Neural cell (in vitro differentiated cells): Measurements from ENCODE around the gene ELFN1. TPM values are rescaled to one million over a fixed set of nuclear protein-coding genes. Genes with fewer than 3 reads are reported as not detected.

Experiments used
- H2AFZ ChIP-seq: fragments of 200-600, 300-800 bp; sonication (generic), shearing (Covaris generic); 2 replicates; pipeline ENCODE4 v1.6.0; 2014; ENCODE audit warnings: low read depth, mild to moderate bottlenecking, antibody characterized with exemption, low read length, moderate library complexity
- H3F3A ChIP-seq: fragments of 200-600 bp; shearing (Covaris generic); 2 replicates; pipeline ENCODE4 v1.6.1; 2016; ENCODE audit warnings: mild to moderate bottlenecking, moderate library complexity, mixed read lengths, antibody characterized with exemption, low read length; ENCODE audit not compliant: insufficient read depth, poor library complexity, severe bottlenecking
- H3K27ac ChIP-seq: fragments of 200-600, 300-800 bp; sonication (generic), shearing (Covaris generic); 2 replicates; pipeline ENCODE4 v1.5.1; 2014; ENCODE audit warnings: mild to moderate bottlenecking, low read length, moderate library complexity
- H3K27me3 ChIP-seq: fragments of 300-800, 200-600 bp; sonication (generic), shearing (Covaris generic); 2 replicates; pipeline ENCODE4 v1.6.0; 2014; ENCODE audit warnings: mild to moderate bottlenecking, low read depth, low read length, moderate library complexity; ENCODE audit not compliant: insufficient read depth
- H3K36me3 ChIP-seq: fragments of 300-800, 200-600 bp; sonication (generic), shearing (Covaris generic); 2 replicates; pipeline ENCODE4 v1.5.1; 2014; ENCODE audit warnings: mild to moderate bottlenecking, antibody characterized with exemption, low read length, moderate library complexity; ENCODE audit not compliant: insufficient read depth
- H3K4me2 ChIP-seq: fragments of 300-800, 200-600 bp; sonication (generic), shearing (Covaris generic); 2 replicates; pipeline ENCODE4 v1.6.0; 2014; ENCODE audit warnings: mild to moderate bottlenecking, low read length
- H3K4me3 ChIP-seq: fragments of 300-800, 200-600 bp; sonication (generic), shearing (Covaris generic); 2 replicates; pipeline ENCODE4 v1.5.1; 2014; ENCODE audit warnings: mild to moderate bottlenecking, low read length, moderate library complexity
- H3K79me2 ChIP-seq: fragments of 200-600 bp; shearing (Covaris generic); replicated peaks from 2 replicates; pipeline ENCODE4 v1.6.0; 2014; ENCODE audit warnings: mild to moderate bottlenecking, low read length, moderate library complexity; ENCODE audit not compliant: insufficient read depth
- H3K9ac ChIP-seq: fragments of 300-800, 200-600 bp; sonication (generic), shearing (Covaris generic); 2 replicates; pipeline ENCODE4 v1.6.1; 2016; ENCODE audit warnings: mild to moderate bottlenecking, low read length, mixed read lengths
- H3K9me2 ChIP-seq: fragments of 200-600 bp; shearing (Covaris generic); 2 replicates; pipeline ENCODE4 v1.6.1; 2016; ENCODE audit warnings: mild to moderate bottlenecking, low read length, mixed read lengths; ENCODE audit not compliant: insufficient read depth
- H3K9me3 ChIP-seq: fragments of 200-600, 300-800 bp; sonication (generic), shearing (Covaris generic); 2 replicates; pipeline ENCODE4 v1.6.1; 2016; ENCODE audit warnings: mild to moderate bottlenecking, mixed run types, low read length, moderate library complexity, mixed read lengths
- H4K20me1 ChIP-seq: fragments of 200-600 bp; shearing (Covaris generic); 2 replicates; pipeline ENCODE4 v1.6.1; 2016; ENCODE audit warnings: mild to moderate bottlenecking, mixed run types; ENCODE audit not compliant: insufficient read depth
- CTCF ChIP-seq: fragments of 450-650 bp; IDR thresholded peaks from 2 replicates; pipeline ENCODE4 v1.5.1; 2014; ENCODE audit warnings: antibody characterized with exemption, mild to moderate bottlenecking, moderate library complexity; ENCODE audit not compliant: poor library complexity, severe bottlenecking
- EP300 ChIP-seq: fragments of 450-650 bp; conservative IDR thresholded peaks from 2 replicates; pipeline ENCODE4 v1.6.1; 2014; ENCODE audit warnings: antibody characterized with exemption, mild to moderate bottlenecking, moderate library complexity; ENCODE audit not compliant: poor library complexity, severe bottlenecking
- EZH2 ChIP-seq: fragments of 200-600, 300-800 bp; shearing (Covaris generic), sonication (generic); IDR thresholded peaks from 2 replicates; pipeline ENCODE4 v1.6.1; 2014; ENCODE audit warnings: antibody characterized with exemption, low read length, borderline replicate concordance, mild to moderate bottlenecking; ENCODE audit not compliant: insufficient read depth, poor library complexity, severe bottlenecking
- MXI1 ChIP-seq: fragments of 450-650 bp; conservative IDR thresholded peaks from 2 replicates; pipeline ENCODE4 v1.6.1; 2014; ENCODE audit warnings: antibody characterized with exemption, mild to moderate bottlenecking; ENCODE audit not compliant: poor library complexity, severe bottlenecking
- POLR2AphosphoS5 ChIP-seq: IDR thresholded peaks from 2 replicates; pipeline ENCODE4 v1.6.1; 2012
- RAD21 ChIP-seq: fragments of 450-650 bp; conservative IDR thresholded peaks from 2 replicates; pipeline ENCODE4 v1.6.1; 2014; ENCODE audit warnings: antibody characterized with exemption, mild to moderate bottlenecking, moderate library complexity
- SMC3 ChIP-seq: fragments of 450-650 bp; conservative IDR thresholded peaks from 2 replicates; pipeline ENCODE4 v1.6.1; 2014; ENCODE audit warnings: antibody characterized with exemption, mild to moderate bottlenecking, moderate library complexity; ENCODE audit not compliant: poor library complexity
- TAF1 ChIP-seq: IDR thresholded peaks from 2 replicates; pipeline ENCODE4 v1.6.1; 2012; ENCODE audit warnings: low read depth
- polyA plus RNA-seq: library from polyadenylated mRNA; depleted of rRNA; stranded (reverse); fragments of >200 nt; gene quantifications from 2 replicates; pipeline ENCODE4 v1.2.3, GENCODE V29; 2014
- TF ChIP-seq, protein P1 (sequence below): IDR thresholded peaks from 2 replicates; pipeline ENCODE4 v1.6.1; 2012; ENCODE audit warnings: borderline replicate concordance

Gene ELFN1
- polyA plus RNA-seq, 1 donor from 2014 or later = 11.8 TPM

DNA sequence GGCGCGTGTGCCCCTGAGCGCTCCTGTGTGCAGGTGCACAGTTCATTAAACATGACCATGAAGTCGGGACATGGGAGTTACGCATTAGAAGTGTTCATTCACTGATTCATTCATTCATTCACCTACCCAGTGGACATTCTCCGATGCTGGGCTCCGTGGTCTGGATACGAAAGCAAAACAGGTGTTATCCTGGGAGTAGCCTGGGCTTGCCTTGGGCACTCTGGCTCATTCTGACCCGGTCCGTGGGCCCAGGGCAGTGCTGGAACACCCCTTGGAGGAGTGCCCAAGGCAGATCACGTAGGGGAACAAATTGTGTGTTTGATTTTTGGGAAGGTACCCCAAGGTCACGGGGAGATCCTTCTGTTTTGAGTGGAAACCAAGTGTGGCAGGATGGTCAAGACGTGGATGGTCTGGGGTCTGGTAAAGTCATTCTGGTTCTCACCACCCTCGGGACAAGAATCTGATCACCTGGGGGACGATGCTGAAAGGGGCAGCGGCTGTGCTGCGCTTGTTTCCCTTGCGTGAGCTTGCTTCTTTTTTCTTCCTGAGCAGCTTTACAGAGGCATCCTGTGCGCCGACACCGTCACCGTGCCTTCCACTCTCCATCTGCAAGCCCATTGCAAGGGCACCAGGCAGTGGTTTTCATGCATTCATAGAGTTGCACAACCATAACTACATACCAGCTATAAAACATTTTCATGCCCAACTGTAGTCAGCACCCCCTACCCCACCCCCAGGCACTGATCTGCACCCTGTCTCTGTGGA lies 10.1 kb downstream of the ELFN1 start:
- Histone ChIP-seq H3K27ac (no peak overlapping the region), H3K9me2 (no peaks in the 10 kb centered on the region), H3F3A (no peaks in the 10 kb centered on the region), H2AFZ (no peak overlapping the region), H3K4me2 (no peak overlapping the region), H3K27me3 (no peaks in the 10 kb centered on the region), H3K36me3 (no peaks in the 10 kb centered on the region), H3K9ac (no peak overlapping the region), H3K9me3 (peaks cover 7% of the 10 kb centered on the region), H3K4me3 (no peak overlapping the region), H4K20me1 (no peaks in the 10 kb centered on the region), H3K79me2 (peaks cover 50% of the 10 kb centered on the region)
- TF ChIP-seq CTCF (no peak), TAF1 (no peak), SMC3 (no peak), EP300 (no peak), EZH2 (no peak), RAD21 (no peak)
- TF ChIP-seq, protein P1, sequence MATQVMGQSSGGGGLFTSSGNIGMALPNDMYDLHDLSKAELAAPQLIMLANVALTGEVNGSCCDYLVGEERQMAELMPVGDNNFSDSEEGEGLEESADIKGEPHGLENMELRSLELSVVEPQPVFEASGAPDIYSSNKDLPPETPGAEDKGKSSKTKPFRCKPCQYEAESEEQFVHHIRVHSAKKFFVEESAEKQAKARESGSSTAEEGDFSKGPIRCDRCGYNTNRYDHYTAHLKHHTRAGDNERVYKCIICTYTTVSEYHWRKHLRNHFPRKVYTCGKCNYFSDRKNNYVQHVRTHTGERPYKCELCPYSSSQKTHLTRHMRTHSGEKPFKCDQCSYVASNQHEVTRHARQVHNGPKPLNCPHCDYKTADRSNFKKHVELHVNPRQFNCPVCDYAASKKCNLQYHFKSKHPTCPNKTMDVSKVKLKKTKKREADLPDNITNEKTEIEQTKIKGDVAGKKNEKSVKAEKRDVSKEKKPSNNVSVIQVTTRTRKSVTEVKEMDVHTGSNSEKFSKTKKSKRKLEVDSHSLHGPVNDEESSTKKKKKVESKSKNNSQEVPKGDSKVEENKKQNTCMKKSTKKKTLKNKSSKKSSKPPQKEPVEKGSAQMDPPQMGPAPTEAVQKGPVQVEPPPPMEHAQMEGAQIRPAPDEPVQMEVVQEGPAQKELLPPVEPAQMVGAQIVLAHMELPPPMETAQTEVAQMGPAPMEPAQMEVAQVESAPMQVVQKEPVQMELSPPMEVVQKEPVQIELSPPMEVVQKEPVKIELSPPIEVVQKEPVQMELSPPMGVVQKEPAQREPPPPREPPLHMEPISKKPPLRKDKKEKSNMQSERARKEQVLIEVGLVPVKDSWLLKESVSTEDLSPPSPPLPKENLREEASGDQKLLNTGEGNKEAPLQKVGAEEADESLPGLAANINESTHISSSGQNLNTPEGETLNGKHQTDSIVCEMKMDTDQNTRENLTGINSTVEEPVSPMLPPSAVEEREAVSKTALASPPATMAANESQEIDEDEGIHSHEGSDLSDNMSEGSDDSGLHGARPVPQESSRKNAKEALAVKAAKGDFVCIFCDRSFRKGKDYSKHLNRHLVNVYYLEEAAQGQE = no peak

GRCh38 chr7:1681581-1681980 lies 11.5 kb downstream of the ELFN1 start:
- H4K20me1 ChIP-seq = no peaks in the 10 kb centered on the region
- H3K4me3 ChIP-seq = no peak overlapping the region
- H3K27me3 ChIP-seq = no peaks in the 10 kb centered on the region
- no peaks in the 10 kb centered on the region for H3K9me2 ChIP-seq
- TF ChIP-seq SMC3 (no peak), CTCF (no peak), EZH2 (no peak), POLR2AphosphoS5 (no peak), RAD21 (no peak), MXI1 (no peak), TAF1 (no peak), EP300 (no peak)
- TF ChIP-seq, protein P1 = no peak
- no peaks in the 10 kb centered on the region for H3F3A ChIP-seq
- no peaks in the 10 kb centered on the region for H3K36me3 ChIP-seq
- no peak overlapping the region for H2AFZ ChIP-seq
- H3K4me2 ChIP-seq = no peak overlapping the region
- no peak overlapping the region for H3K27ac ChIP-seq
- H3K9me3 ChIP-seq = peaks cover 7% of the 10 kb centered on the region
- peaks cover 58% of the 10 kb centered on the region for H3K79me2 ChIP-seq
- H3K9ac ChIP-seq = no peak overlapping the region
